ENCODE data around the gene LPAR5.

DNA sequence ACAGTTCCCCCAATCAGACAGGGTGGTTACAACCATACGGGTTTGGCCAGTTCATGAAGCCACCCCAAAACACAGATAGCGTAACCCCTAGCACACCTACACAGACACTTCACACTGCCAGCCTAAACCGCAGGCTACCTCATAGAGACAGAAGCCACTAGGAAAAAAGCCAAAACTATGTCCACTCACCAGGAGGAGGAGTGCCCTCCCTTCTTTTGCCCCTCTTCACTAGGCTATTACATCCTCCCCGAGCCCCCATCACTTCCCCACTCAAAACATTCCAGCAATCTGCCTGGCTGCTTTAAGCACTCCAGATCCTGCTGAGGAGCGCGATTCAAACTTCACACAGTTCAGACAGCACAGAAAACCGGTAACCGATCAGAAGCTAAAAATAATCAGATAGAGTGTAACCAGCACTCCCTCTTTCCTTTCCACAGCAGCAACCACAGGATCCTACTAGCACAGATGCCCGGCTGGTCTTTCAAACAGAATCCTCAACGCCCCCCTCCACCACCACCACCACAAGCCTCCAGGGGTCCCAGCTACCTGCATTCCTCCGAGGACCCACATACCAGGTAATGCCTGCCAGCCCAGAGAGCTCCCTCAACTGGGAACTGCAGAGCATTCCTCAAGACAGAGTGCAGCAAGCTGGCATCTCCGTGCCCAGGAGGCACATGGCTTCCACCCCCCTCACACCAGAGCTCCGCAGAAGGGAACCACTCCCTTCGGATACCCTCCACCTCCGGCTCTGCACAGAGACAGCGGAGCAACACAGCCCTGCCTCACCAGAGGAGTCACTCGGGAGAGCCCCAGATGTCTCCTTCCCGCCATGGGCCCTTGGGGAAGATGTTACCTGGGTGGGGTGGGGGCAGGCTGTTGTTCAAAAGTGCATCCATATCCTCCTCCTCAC is 30.1 kb downstream of the LPAR5 start:
- TF ChIP-seq EZH2 (IDR thresholded peaks at IDR 0.05; ENCODE audit: low read length, unreplicated experiment), result no peak
- TF ChIP-seq, protein P1, sequence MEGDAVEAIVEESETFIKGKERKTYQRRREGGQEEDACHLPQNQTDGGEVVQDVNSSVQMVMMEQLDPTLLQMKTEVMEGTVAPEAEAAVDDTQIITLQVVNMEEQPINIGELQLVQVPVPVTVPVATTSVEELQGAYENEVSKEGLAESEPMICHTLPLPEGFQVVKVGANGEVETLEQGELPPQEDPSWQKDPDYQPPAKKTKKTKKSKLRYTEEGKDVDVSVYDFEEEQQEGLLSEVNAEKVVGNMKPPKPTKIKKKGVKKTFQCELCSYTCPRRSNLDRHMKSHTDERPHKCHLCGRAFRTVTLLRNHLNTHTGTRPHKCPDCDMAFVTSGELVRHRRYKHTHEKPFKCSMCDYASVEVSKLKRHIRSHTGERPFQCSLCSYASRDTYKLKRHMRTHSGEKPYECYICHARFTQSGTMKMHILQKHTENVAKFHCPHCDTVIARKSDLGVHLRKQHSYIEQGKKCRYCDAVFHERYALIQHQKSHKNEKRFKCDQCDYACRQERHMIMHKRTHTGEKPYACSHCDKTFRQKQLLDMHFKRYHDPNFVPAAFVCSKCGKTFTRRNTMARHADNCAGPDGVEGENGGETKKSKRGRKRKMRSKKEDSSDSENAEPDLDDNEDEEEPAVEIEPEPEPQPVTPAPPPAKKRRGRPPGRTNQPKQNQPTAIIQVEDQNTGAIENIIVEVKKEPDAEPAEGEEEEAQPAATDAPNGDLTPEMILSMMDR (conservative IDR thresholded peaks at IDR 0.05; ENCODE audit: low read depth, low read length), result no peak
- TF ChIP-seq EZH2phosphoT487 (IDR thresholded peaks at IDR 0.05; ENCODE audit: borderline replicate concordance, low read length), result no peak

Data from PC-3 (cell line).